ENCODE data around the gene PFKL. TPM values are rescaled to one million over a fixed set of nuclear protein-coding genes. Genes with fewer than 3 reads are reported as not detected.
"Not testable (repeated sequence)": the region's sequence is repeated elsewhere in the genome, so short reads cannot be mapped to it uniquely, and the experiment has no call there.

PFKL gene
- total RNA-seq, 6 experiments from 2014 or later, result 100 to 123 (median 107) TPM

DNA sequence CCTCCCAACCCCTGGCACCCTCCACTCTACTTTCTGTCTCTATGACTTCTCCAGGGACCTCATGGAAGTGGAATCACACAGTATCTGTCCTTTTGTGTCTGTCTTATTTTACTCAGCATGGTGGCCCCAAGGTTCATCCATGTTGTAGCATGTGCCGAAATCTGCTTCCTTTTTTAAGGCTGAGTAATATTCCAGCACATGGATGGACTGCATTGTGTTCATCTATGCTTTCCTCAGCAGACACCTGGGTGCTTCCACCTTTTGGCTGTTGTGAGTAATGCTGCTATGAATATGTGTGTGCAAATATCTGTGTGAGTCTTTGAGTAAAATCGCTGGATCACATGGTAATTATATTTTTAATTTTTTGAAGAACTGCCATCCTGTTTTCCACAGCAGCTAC is 1.6 kb upstream of the PFKL start:
- Mint-ChIP-seq H3K27me3 (ENCODE audit: insufficient read depth) (peaks cover 3% of the 10 kb centered on the region), H3K36me3 (ENCODE audit: low read depth) (no peaks in the 10 kb centered on the region), H3K9me3 (no peaks in the 10 kb centered on the region), H3K4me1 (ENCODE audit: low read depth) (peaks cover 14% of the 10 kb centered on the region), H3K4me3 (no peak overlapping the region), H3K27ac (no peak overlapping the region)
- DNase-seq, result peak; percentile 44
- TF ChIP-seq, protein P1, sequence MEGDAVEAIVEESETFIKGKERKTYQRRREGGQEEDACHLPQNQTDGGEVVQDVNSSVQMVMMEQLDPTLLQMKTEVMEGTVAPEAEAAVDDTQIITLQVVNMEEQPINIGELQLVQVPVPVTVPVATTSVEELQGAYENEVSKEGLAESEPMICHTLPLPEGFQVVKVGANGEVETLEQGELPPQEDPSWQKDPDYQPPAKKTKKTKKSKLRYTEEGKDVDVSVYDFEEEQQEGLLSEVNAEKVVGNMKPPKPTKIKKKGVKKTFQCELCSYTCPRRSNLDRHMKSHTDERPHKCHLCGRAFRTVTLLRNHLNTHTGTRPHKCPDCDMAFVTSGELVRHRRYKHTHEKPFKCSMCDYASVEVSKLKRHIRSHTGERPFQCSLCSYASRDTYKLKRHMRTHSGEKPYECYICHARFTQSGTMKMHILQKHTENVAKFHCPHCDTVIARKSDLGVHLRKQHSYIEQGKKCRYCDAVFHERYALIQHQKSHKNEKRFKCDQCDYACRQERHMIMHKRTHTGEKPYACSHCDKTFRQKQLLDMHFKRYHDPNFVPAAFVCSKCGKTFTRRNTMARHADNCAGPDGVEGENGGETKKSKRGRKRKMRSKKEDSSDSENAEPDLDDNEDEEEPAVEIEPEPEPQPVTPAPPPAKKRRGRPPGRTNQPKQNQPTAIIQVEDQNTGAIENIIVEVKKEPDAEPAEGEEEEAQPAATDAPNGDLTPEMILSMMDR (IDR thresholded peaks at IDR 0.05), result no peak

DNA sequence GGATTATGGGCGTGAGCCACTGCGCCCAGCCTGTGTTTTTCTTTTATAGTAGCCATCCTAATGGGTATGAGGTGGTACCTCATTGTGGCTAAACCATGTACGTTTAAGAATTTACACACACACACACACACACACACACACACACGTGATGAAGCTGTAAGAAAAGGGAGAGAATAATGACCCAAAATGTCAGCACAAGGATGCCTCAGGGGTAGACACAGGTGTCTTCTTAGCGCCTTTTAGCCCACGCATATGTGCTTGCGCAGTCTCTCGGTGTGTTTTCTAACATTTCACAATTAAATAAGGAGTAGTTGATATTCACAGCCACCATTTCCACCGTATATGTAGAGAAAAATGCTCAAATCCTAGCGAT is 782 bp upstream of the PFKL start:
- no peaks in the 10 kb centered on the region for H3K9me3 Mint-ChIP-seq
- peaks cover 3% of the 10 kb centered on the region for H3K27me3 Mint-ChIP-seq (ENCODE audit: insufficient read depth)
- TF ChIP-seq, protein P1 (IDR thresholded peaks at IDR 0.05), result no peak
- peak; percentile 3 for DNase-seq
- peaks cover 14% of the 10 kb centered on the region for H3K4me1 Mint-ChIP-seq (ENCODE audit: low read depth)
- H3K4me3 Mint-ChIP-seq, result peak overlapping the region; percentile 87
- H3K27ac Mint-ChIP-seq, result peak overlapping the region; percentile 83
- H3K36me3 Mint-ChIP-seq (ENCODE audit: low read depth), result no peaks in the 10 kb centered on the region

DNA sequence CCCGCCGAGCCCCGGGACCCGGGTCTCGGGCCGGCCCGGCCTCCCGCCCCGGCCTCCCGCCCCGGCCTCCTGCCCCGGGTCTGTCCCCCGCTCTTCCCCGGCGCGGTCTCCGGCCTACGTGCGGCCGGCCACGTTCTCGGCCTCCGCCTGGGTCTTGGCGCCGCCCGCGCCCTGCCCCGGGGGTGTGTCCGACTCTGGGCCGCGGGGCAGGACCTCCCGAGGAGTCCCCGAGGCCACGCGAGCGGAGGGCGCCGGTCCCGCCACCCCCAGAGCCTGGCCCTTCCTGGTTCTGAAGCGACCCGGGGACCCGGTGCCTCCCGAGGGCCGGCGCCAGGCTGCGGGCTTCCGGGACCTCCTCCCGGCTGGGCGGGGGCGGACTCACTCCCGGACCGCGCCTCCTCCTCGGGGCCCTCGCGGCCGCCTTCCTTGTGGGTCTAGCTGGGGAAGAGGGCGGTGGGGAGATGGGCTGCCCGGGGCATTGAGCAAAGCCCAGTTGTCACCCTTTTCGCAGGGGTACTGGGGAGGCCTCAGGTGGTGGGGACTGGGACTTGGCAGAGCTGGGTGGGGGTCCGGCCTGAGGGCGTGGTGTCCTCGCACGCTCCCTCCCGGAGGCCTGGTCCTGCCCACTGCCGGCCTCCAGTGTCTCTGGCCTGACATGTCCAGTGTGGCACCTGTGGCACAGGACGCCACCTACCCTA is 558 bp downstream of the PFKL start:
- no peaks in the 10 kb centered on the region for H3K36me3 Mint-ChIP-seq (ENCODE audit: low read depth)
- no peaks in the 10 kb centered on the region for H3K9me3 Mint-ChIP-seq
- H3K27ac Mint-ChIP-seq, result peak overlapping the region; percentile 53
- H3K4me1 Mint-ChIP-seq (ENCODE audit: low read depth), result peaks cover 21% of the 10 kb centered on the region
- TF ChIP-seq, protein P1 (IDR thresholded peaks at IDR 0.05), result no peak
- DNase-seq, result peak; percentile 8
- peaks cover 5% of the 10 kb centered on the region for H3K27me3 Mint-ChIP-seq (ENCODE audit: insufficient read depth)
- peak overlapping the region; percentile 90 for H3K4me3 Mint-ChIP-seq

DNA sequence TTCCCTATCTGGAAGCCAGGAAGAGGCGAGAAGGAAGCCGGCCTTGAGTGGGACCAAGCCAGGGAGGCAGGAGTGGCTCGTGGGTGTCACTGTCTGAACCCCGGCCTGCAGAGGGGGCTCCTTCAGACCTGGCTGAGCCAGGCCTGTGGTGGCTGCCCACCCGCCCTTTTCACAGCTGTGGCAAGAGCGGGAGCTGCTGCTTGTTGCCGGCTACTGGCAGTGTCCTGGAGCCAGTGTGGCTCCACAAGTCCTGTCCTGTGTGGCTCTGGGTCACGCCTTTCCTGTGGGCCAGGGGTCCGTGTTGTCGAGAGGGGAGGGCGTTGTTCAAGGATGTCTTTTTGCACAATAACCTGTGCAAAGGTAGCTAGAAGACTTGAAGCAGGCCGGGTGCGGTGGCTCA is 1.3 kb downstream of the PFKL start:
- Mint-ChIP-seq H3K27ac (no peak overlapping the region), H3K9me3 (no peaks in the 10 kb centered on the region), H3K4me3 (peak overlapping the region; percentile 90), H3K4me1 (ENCODE audit: low read depth) (peaks cover 21% of the 10 kb centered on the region), H3K36me3 (ENCODE audit: low read depth) (no peaks in the 10 kb centered on the region), H3K27me3 (ENCODE audit: insufficient read depth) (peaks cover 5% of the 10 kb centered on the region)
- no peak for DNase-seq
- TF ChIP-seq, protein P1 (IDR thresholded peaks at IDR 0.05), result no peak; the same call in 1 of the 2 replicates

DNA sequence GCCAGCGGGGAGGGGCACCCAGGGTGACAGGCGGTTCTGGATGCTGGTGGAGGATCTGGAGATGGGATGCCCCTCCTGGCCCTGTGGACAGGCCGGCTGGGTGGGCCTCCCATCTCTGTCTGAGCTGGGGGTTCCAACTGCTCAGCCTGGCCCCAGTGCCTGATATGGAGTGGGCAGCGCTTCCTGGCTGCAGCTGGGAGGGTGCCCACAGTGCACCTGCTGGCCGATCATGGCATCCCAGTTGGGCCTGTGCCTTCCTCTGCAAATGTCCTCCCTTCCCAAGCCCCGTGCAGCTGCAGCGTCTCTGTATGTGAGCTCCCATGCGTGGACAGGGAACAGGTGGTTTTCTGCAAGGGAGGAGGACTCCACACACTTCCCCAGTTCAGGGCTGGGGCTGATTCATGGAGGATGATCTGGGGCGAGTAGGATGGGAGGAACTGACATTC is 2.1 kb downstream of the PFKL start:
- DNase-seq, result no peak
- Mint-ChIP-seq H3K36me3 (ENCODE audit: low read depth) (no peaks in the 10 kb centered on the region), H3K9me3 (no peaks in the 10 kb centered on the region), H3K27ac (no peak overlapping the region), H3K27me3 (ENCODE audit: insufficient read depth) (peaks cover 5% of the 10 kb centered on the region), H3K4me3 (peak overlapping the region; percentile 5; the same call in 1 of the 2 replicates), H3K4me1 (ENCODE audit: low read depth) (peaks cover 21% of the 10 kb centered on the region)
- TF ChIP-seq, protein P1 (IDR thresholded peaks at IDR 0.05), result no peak

DNA sequence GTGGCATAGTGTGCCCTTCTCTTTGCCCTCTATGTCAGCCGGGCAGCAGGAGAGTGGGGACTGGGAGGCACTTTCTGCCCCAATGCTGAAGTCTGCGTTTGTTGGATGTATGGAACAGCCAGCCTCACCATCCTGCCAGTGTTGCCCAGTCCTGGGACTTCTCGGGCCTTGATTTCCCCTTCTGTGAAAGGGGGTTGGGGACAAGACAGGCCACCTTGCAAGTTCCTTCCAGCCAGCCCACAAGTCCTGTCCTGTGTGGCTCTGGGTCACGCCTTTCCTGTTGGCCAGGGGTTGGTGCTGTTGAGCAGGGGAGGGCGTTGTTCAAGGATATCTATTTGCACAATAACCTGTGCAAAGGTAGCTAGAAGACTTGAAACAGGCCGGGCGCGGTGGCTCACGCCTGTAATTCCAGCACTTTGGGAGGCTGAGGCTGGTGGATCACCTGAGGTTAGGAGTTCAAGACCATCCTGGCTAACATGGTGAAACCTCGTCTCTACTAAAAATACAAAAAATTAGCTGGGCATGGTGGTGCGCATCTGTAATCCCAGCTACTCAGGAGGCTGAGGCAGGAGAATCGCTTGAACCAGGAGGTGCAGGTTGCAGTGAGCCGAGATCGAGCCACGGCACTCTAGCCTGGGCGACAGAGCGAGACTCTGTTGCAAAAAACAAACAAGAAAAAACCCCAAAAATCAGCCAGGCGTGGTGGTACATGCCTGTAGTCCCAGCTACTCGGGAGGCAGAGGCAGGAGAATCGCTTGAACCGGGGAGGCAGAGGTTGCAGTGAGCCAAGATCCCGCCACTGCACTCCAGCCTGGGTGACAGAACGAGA is 2.9 kb downstream of the PFKL start:
- H3K9me3 Mint-ChIP-seq; DNase-seq; H3K27me3 Mint-ChIP-seq (ENCODE audit: insufficient read depth); H3K27ac Mint-ChIP-seq; H3K36me3 Mint-ChIP-seq (ENCODE audit: low read depth); H3K4me3 Mint-ChIP-seq: not testable (repeated sequence)
- peaks cover 21% of the 10 kb centered on the region for H3K4me1 Mint-ChIP-seq (ENCODE audit: low read depth)

Data from HFFc6 (cell line).